GM12801 (cell line): Measurements from ENCODE around the gene HCRTR1.

Source experiments
- CTCF ChIP-seq: IDR thresholded peaks from one replicate; pipeline ENCODE4 v1.5.1; 2011; ENCODE audit warnings: control low read depth; ENCODE audit not compliant: insufficient read length; ENCODE audit errors: extremely low read depth

Gene HCRTR1

GRCh38 chr1:31614414-31615005 lies 3.0 kb upstream of the HCRTR1 start:
- TF ChIP-seq CTCF = no peak

- no peak for TF ChIP-seq CTCF
These were observed 2.1 kb upstream of the HCRTR1 start for GRCh38 chr1:31615414-31615813.

GRCh38 chr1:31615939-31616338 lies 1.6 kb upstream of the HCRTR1 start:
- no peak for TF ChIP-seq CTCF

GRCh38 chr1:31617916-31618746 lies 642 bp downstream of the HCRTR1 start:
- no peak for TF ChIP-seq CTCF

- no peak for TF ChIP-seq CTCF
These were observed 1.7 kb downstream of the HCRTR1 start for GRCh38 chr1:31618916-31619846.

GRCh38 chr1:31620631-31621497 lies 3.4 kb downstream of the HCRTR1 start:
- no peak for TF ChIP-seq CTCF
